HepG2 (cell line): ENCODE results near the gene NAMPT. TPM values are rescaled to one million over a fixed set of nuclear protein-coding genes. Genes with fewer than 3 reads are reported as not detected.

Source experiments
- EP300 ChIP-seq, 3 experiments: sonication (generic) in 1 of 3; formaldehyde crosslinking in 1 of 3; IDR thresholded peaks; 2 replicates each; pipeline versions ENCODE4 v1.5.1 to v1.6.1; 2011 to 2020; ENCODE audit warnings: low read depth in 2 of 3, low read length in 2 of 3, borderline replicate concordance in 1 of 3, improper control_type of control experiment in 1 of 3, mild to moderate bottlenecking in 1 of 3, missing genetic modification reagents in 1 of 3, moderate library complexity in 1 of 3
- HNRNPK ChIP-seq: fragments of 200-400 bp; formaldehyde crosslinking; IDR thresholded peaks from 2 replicates; pipeline ENCODE4 v1.6.1; 2018; ENCODE audit warnings: low read length, low read depth, moderate library complexity, mild to moderate bottlenecking; ENCODE audit not compliant: poor library complexity, severe bottlenecking
- HNRNPL ChIP-seq: fragments of 200-400 bp; formaldehyde crosslinking; IDR thresholded peaks from 2 replicates; pipeline ENCODE4 v1.6.1; 2017; ENCODE audit warnings: mild to moderate bottlenecking, low read depth, low read length
- STAT6 ChIP-seq: sonication (generic); formaldehyde crosslinking; IDR thresholded peaks from 2 replicates; pipeline ENCODE4 v1.4.0; 2020; ENCODE audit warnings: missing genetic modification reagents, mild to moderate bottlenecking, borderline replicate concordance
- TAF1 ChIP-seq: sonication (generic); formaldehyde crosslinking; IDR thresholded peaks from 2 replicates; pipeline ENCODE4 v1.4.0; 2020; ENCODE audit warnings: missing genetic modification reagents
- ZBTB42 ChIP-seq: sonication (generic); formaldehyde crosslinking; IDR thresholded peaks from 2 replicates; pipeline ENCODE4 v1.5.0; 2020; ENCODE audit warnings: mild to moderate bottlenecking, missing genetic modification reagents
- ZFP36L2 ChIP-seq: sonication (generic); formaldehyde crosslinking; IDR thresholded peaks from 2 replicates; pipeline ENCODE4 v1.4.0; 2020; ENCODE audit warnings: missing genetic modification reagents
- ZNF234 ChIP-seq: sonication (generic); formaldehyde crosslinking; conservative IDR thresholded peaks from 2 replicates; pipeline ENCODE4 v1.5.1; 2020; ENCODE audit warnings: mild to moderate bottlenecking, missing genetic modification reagents
- ZNF552 ChIP-seq: sonication (generic); formaldehyde crosslinking; IDR thresholded peaks from 2 replicates; pipeline ENCODE4 v1.9.0; 2022; ENCODE audit warnings: missing genetic modification reagents, mild to moderate bottlenecking, borderline replicate concordance
- ZNF607 ChIP-seq: sonication (generic); formaldehyde crosslinking; IDR thresholded peaks from 2 replicates; pipeline ENCODE4 v1.5.1; 2020; ENCODE audit warnings: missing genetic modification reagents, mild to moderate bottlenecking, borderline replicate concordance
- polyA plus RNA-seq, 8 experiments: library from polyadenylated mRNA; depleted of rRNA in 3 of 8; stranded (reverse) in 7 of 8; unstranded in 1 of 8; fragments of >200 nt; fragmentation: Illumina TruSeq in 4 of 8; extraction: Trizol in 4 of 8; gene quantifications; 2 replicates each; pipeline versions ENCODE4 v1.2.1 to v1.2.3, GENCODE V29; 2011 to 2016; ENCODE audit warnings: low read depth in 4 of 8, missing spikeins in 1 of 8, mixed read lengths in 1 of 8; ENCODE audit not compliant: insufficient read depth in 1 of 8
- total RNA-seq, 5 experiments: library from RNA; depleted of rRNA; stranded (reverse); fragments of >200 nt; fragmentation: Illumina TruSeq; extraction: Trizol; gene quantifications; 2 replicates each; pipeline ENCODE4 v1.2.3, GENCODE V29; 2016; ENCODE audit warnings: low read depth in 1 of 5

Gene NAMPT
- total and polyA plus RNA-seq, 2 of the 13 experiments (the other 11 are each of a cell fraction or from before 2014, with no cell fraction given), result 15.8 to 67.7 TPM

GRCh38 chr7:106285051-106285854, 470 bp upstream of the NAMPT start (continued):
- no peak for TF ChIP-seq STAT6
- TF ChIP-seq ZNF234 (CRISPR knock-in tag), result no peak
- TF ChIP-seq EP300 (IDR thresholded peaks at IDR 0.05; ENCODE audit: low read depth in 2 of 2, low read length in 2 of 2), result peak in 1 of 2 experiments; percentile 41; a peak in 1 of 4 replicates
- TF ChIP-seq EP300 (CRISPR knock-in tag; IDR thresholded peaks at IDR 0.05; ENCODE audit: borderline replicate concordance), result no peak; the same call in 1 of the 2 replicates
- no peak; the same call in 1 of the 2 replicates for TF ChIP-seq ZNF607 (CRISPR knock-in tag)
- TF ChIP-seq HNRNPK, result peak; percentile 97
- no peak for TF ChIP-seq ZFP36L2
- no peak; the same call in 1 of the 2 replicates for TF ChIP-seq ZNF552
- TF ChIP-seq ZBTB42, result 0 out of 2 replicates have a peak, but pooled peaks have one; percentile 34
- TF ChIP-seq TAF1 (CRISPR knock-in tag), result peak; percentile 66
- TF ChIP-seq HNRNPL, result 0 out of 2 replicates have a peak, but pooled peaks have one; percentile 65
